Kidney epithelial cell (primary cell): ENCODE data around the gene CARD11. TPM values are rescaled to one million over a fixed set of nuclear protein-coding genes. Genes with fewer than 3 reads are reported as not detected.

Experiments
- DNase-seq: peaks from one replicate; pipeline ENCODE4 v3.0.0-alpha.2; 2010; ENCODE audit warnings: low read depth
- H3K27me3 ChIP-seq: 2 replicates; pipeline ENCODE4 v1.6.0; 2011; ENCODE audit warnings: low read length; ENCODE audit not compliant: control insufficient read depth, insufficient read depth
- H3K36me3 ChIP-seq: 2 replicates; pipeline ENCODE4 v1.5.1; 2011; ENCODE audit warnings: low read length; ENCODE audit not compliant: control insufficient read depth, insufficient read depth
- H3K4me3 ChIP-seq: 2 replicates; pipeline ENCODE4 v1.5.1; 2011; ENCODE audit warnings: low read depth, mild to moderate bottlenecking, control low read depth, low read length
- CTCF ChIP-seq: IDR thresholded peaks from 2 replicates; pipeline ENCODE4 v1.5.1; 2011; ENCODE audit warnings: mild to moderate bottlenecking, moderate library complexity, low read length, control low read depth, inconsistent platforms; ENCODE audit not compliant: insufficient read depth, poor library complexity, severe bottlenecking
- total RNA-seq: library from RNA; depleted of rRNA; stranded (reverse); fragments of >200 nt; gene quantifications from 2 replicates; pipeline ENCODE4 v1.2.3, GENCODE V29; 2015

Gene CARD11
- total RNA-seq, 1 donor from 2014 or later: 31.0 TPM

- Histone ChIP-seq H3K4me3 (no peak overlapping the region), H3K36me3 (no peaks in the 10 kb centered on the region), H3K27me3 (no peaks in the 10 kb centered on the region)
- no peak for DNase-seq
- no peak for TF ChIP-seq CTCF
Measured at GRCh38 chr7:2968616-2969397, 74.9 kb downstream of the CARD11 start.

GRCh38 chr7:2968176-2968575, 75.5 kb downstream of the CARD11 start:
- Histone ChIP-seq H3K4me3 (no peak overlapping the region), H3K27me3 (no peaks in the 10 kb centered on the region), H3K36me3 (no peaks in the 10 kb centered on the region)
- no peak for DNase-seq
- no peak for TF ChIP-seq CTCF

- no peak for DNase-seq
- TF ChIP-seq CTCF: no peak
- Histone ChIP-seq H3K4me3 (no peak overlapping the region), H3K27me3 (no peaks in the 10 kb centered on the region), H3K36me3 (no peaks in the 10 kb centered on the region)
Measured at GRCh38 chr7:2967705-2968104, 76.0 kb downstream of the CARD11 start.

GRCh38 chr7:2967253-2967652, 76.4 kb downstream of the CARD11 start:
- H3K36me3 ChIP-seq: no peaks in the 10 kb centered on the region
- DNase-seq: no peak

GRCh38 chr7:2966466-2967078, 77.1 kb downstream of the CARD11 start:
- Histone ChIP-seq H3K4me3 (no peak overlapping the region), H3K27me3 (no peaks in the 10 kb centered on the region), H3K36me3 (no peaks in the 10 kb centered on the region)
- DNase-seq: no peak
- TF ChIP-seq CTCF: no peak

More at GRCh38 chr7:2967253-2967652, 76.4 kb downstream of the CARD11 start:
- Histone ChIP-seq H3K4me3 (no peak overlapping the region), H3K27me3 (no peaks in the 10 kb centered on the region)
- TF ChIP-seq CTCF: no peak
